Lung (tissue), 12 donors: Measurements from ENCODE around the gene PEX11B. TPM values are rescaled to one million over a fixed set of nuclear protein-coding genes. Genes with fewer than 3 reads are reported as not detected.

Experiments
- ATAC-seq: fragments of 200-7000 bp; cut with Tn5 transposase; one replicate; pipeline ENCODE4 v1.9.1; 2020; ENCODE audit warnings: moderate number of reproducible peaks; ENCODE audit not compliant: insufficient read depth, low FRiP score
- DNase-seq, 3 donors: peaks; one replicate each; pipeline ENCODE4 v3.0.0-alpha.2; 2013 to 2017
- H3K27ac ChIP-seq, 2 donors: one replicate each; pipeline ENCODE4 v1.5.1; 2013; ENCODE audit warnings: mild to moderate bottlenecking in 2 of 2, moderate library complexity in 2 of 2, control low read depth in 1 of 2, inconsistent platforms in 1 of 2, low read depth in 1 of 2, low read length in 1 of 2
- H3K27me3 ChIP-seq, 3 donors: one replicate each; pipeline ENCODE4 v1.5.1; 2013; ENCODE audit warnings: low read length in 2 of 3; ENCODE audit not compliant: control insufficient read depth in 3 of 3, insufficient read depth in 3 of 3
- H3K36me3 ChIP-seq, 4 donors: one replicate each; pipeline ENCODE4 v1.5.1; 2013; ENCODE audit warnings: low read length in 4 of 4, mild to moderate bottlenecking in 1 of 4, moderate library complexity in 1 of 4; ENCODE audit not compliant: control insufficient read depth in 4 of 4, insufficient read depth in 4 of 4
- H3K4me1 ChIP-seq, 5 donors: one replicate each; pipeline ENCODE4 v1.5.1; 2013; ENCODE audit warnings: low read length in 5 of 5, mild to moderate bottlenecking in 2 of 5, moderate library complexity in 1 of 5; ENCODE audit not compliant: control insufficient read depth in 5 of 5, insufficient read depth in 5 of 5
- H3K4me3 ChIP-seq: one replicate; pipeline ENCODE4 v1.5.1; 2013; ENCODE audit warnings: mild to moderate bottlenecking, control low read depth, moderate library complexity
- H3K9ac ChIP-seq, 2 donors: one replicate each; pipeline ENCODE4 v1.5.1; 2013; ENCODE audit warnings: low read length in 2 of 2, control low read depth in 1 of 2; ENCODE audit not compliant: insufficient read depth in 1 of 2
- H3K9me3 ChIP-seq, 4 donors: one replicate each; pipeline ENCODE4 v1.5.1; 2013; ENCODE audit warnings: low read length in 3 of 4, mild to moderate bottlenecking in 1 of 4, moderate library complexity in 1 of 4; ENCODE audit not compliant: control insufficient read depth in 4 of 4, insufficient read depth in 3 of 4
- CTCF ChIP-seq: IDR thresholded peaks from 2 replicates; pipeline ENCODE4 v1.5.1; 2012; ENCODE audit warnings: mild to moderate bottlenecking; ENCODE audit errors: control extremely low read depth, extremely low read depth
- WGBS, 2 donors: extraction: QIAGEN DNeasy Blood & Tissue Kit; methylation state at CpG; one replicate each; pipeline ENCODE4 v1.1.7; 2013; 5-methylcytosine and 5-hydroxymethylcytosine counted together
- polyA plus RNA-seq, 2 donors: library from polyadenylated mRNA; stranded (reverse); fragments of 200-250 nt; gene quantifications; one replicate each; pipeline ENCODE4 v1.2.1, GENCODE V29; 2013
- total RNA-seq, 2 donors: library from RNA; depleted of rRNA in 1 of 2; stranded (reverse); fragments of >200 nt in 1 of 2; gene quantifications; one replicate each; pipeline ENCODE4 v1.2.1, GENCODE V29; 2014 to 2021
- donor health status: control.
- donor health status: control.
- donor health status: Bipolar disorder and iron deficiency.
- donor health status: healthy.
- donor health status: DM: yes; HTN: yes; CAD: no.

The PEX11B gene
- total and polyA plus RNA-seq, 4 donors: 24.6 to 29.6 (median 26.8) TPM

- Histone ChIP-seq H3K36me3 (peaks cover 0 to 17% (median 12%) of the 10 kb centered on the region in 4 donors), H3K4me3 (no peak overlapping the region), H3K27ac (no peak overlapping the region), H3K9ac (no peak overlapping the region), H3K4me1 (peaks cover 0 to 3% (median 0%) of the 10 kb centered on the region in 5 donors), H3K9me3 (no peaks in the 10 kb centered on the region), H3K27me3 (no peaks in the 10 kb centered on the region)
- no peak for TF ChIP-seq CTCF
- WGBS, 2 donors: 94 to 96% methylated on average over 4 of the region's 4 CpGs
- no peak for DNase-seq
- ATAC-seq: no peak
These were observed 28.0 kb upstream of the PEX11B start for GRCh38 chr1:145946477-145946986.

- 84 to 95% methylated on average over 3 of the region's 3 CpGs for WGBS, 2 donors
- TF ChIP-seq CTCF: no peak
- ATAC-seq: no peak
- no peak overlapping the region for H3K9ac ChIP-seq
- no peaks in the 10 kb centered on the region for H3K27me3 ChIP-seq
- peaks cover 0 to 15% (median 9%) of the 10 kb centered on the region in 4 donors for H3K36me3 ChIP-seq
- H3K27ac ChIP-seq: no peak overlapping the region
- no peaks in the 10 kb centered on the region for H3K9me3 ChIP-seq
- no peak for DNase-seq
- H3K4me3 ChIP-seq: no peak overlapping the region
- peaks cover 0 to 3% (median 0%) of the 10 kb centered on the region in 5 donors for H3K4me1 ChIP-seq
These were observed 26.0 kb upstream of the PEX11B start for GRCh38 chr1:145944532-145944931.

GRCh38 chr1:145942871-145943270 is 24.4 kb upstream of the PEX11B start:
- 88 to 91% methylated on average over 6 of the region's 6 CpGs for whole genome bisulfite sequencing, 2 donors
- Histone ChIP-seq H3K4me1 (no peaks in the 10 kb centered on the region), H3K27ac (no peak overlapping the region), H3K36me3 (peaks cover 0 to 15% (median 9%) of the 10 kb centered on the region in 4 donors), H3K27me3 (no peaks in the 10 kb centered on the region), H3K4me3 (no peak overlapping the region), H3K9ac (no peak overlapping the region), H3K9me3 (no peaks in the 10 kb centered on the region)
- ATAC-seq (no peak), DNase-seq (no peak)
- TF ChIP-seq CTCF: no peak

GRCh38 chr1:145942405-145942804 is 23.9 kb upstream of the PEX11B start:
- peaks cover 0 to 14% (median 10%) of the 10 kb centered on the region in 4 donors for H3K36me3 ChIP-seq
- WGBS, 2 donors: 91 to 99% methylated on average over 4 of the region's 4 CpGs

More at GRCh38 chr1:145942405-145942804, 23.9 kb upstream of the PEX11B start:
- no peak for DNase-seq
- Histone ChIP-seq H3K27ac (no peak overlapping the region), H3K9me3 (no peaks in the 10 kb centered on the region), H3K4me3 (no peak overlapping the region), H3K4me1 (no peaks in the 10 kb centered on the region), H3K9ac (no peak overlapping the region), H3K27me3 (no peaks in the 10 kb centered on the region)
- TF ChIP-seq CTCF: no peak
- no peak for ATAC-seq
